Stimulated activated naive CD8-positive, alpha-beta T cell treated with anti-CD3 and anti-CD28 coated beads, Interleukin-15, Interleukin-2, amounts not matched to agents 100 U/mL and 50 U/mL, for 24 hours (primary cell): ENCODE results near the gene CATSPERD.
A peak's percentile ranks its signal among the peaks of the same experiment; 100 is the strongest.

Experiments
- ATAC-seq: fragments of 150-1000 bp; cut with Tn5 transposase; one replicate; pipeline ENCODE4 v1.10.0; 2021
- DNase-seq: peaks from one replicate; pipeline ENCODE4 v3.0.0; 2021

CATSPERD gene

DNA sequence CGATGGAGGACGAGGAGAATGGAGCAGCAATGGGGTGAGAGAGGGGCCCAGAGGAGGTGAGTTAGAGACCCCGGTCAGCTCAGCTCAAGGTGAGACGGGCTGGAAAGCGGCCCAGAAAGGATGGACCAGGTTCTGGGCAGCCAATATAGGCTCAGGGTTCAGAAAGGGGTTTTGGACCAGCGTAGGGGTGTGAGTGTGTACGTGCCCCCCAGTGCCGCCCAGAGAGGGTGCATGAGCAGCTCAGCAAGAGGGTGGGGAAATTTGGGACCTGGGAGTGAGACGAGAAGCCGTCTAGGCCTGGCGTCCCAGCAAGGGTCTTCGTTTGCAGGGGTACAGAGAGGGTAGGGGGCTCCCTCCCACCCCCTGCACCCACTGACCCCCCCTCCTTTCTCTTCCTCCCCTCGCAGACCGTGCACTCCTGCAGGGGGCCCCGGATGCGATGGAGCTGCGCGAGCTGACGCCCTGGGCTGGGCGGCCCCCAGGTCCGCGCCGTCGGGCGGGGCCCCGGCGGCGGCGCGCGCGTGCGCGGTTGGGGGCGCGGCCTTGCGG lies 107.0 kb downstream of the CATSPERD start:
- no peak for DNase-seq
- ATAC-seq = no peak

DNA sequence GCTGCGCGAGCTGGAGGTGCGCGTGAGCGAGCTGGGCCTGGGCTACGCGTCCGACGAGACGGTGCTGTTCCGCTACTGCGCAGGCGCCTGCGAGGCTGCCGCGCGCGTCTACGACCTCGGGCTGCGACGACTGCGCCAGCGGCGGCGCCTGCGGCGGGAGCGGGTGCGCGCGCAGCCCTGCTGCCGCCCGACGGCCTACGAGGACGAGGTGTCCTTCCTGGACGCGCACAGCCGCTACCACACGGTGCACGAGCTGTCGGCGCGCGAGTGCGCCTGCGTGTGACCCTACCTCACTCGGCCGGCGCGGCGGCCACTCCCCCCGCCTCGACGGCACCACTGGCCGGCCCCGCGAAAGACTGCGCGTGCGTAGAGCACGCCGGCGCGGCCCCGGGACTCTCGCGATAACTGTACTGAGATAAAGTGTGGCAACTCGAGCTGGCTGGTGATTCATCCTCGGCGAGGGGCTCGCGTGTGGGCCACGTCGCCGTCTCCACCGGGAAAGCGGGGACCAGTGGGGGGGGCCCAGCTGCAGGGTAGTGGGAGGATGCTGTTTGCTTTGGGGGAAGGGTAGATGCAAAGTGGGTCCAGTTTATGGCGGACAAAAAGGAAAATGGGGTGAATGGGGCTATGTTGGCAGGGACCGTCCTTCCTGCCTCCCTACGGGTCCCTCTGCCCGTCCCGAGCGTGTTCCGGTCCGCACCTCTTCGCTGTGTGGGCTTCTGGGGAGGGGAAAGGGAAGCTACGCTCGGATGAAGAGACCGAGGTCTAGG lies 107.6 kb downstream of the CATSPERD start:
- ATAC-seq = peak; percentile 79

More for the DNA sequence above, 107.6 kb downstream of the CATSPERD start:
- peak; percentile 96 for DNase-seq
